ENCODE data around the gene WDR53.
"Not testable (repeated sequence)": the region's sequence is repeated elsewhere in the genome, so short reads cannot be mapped to it uniquely, and the experiment has no call there.

WDR53 gene

DNA sequence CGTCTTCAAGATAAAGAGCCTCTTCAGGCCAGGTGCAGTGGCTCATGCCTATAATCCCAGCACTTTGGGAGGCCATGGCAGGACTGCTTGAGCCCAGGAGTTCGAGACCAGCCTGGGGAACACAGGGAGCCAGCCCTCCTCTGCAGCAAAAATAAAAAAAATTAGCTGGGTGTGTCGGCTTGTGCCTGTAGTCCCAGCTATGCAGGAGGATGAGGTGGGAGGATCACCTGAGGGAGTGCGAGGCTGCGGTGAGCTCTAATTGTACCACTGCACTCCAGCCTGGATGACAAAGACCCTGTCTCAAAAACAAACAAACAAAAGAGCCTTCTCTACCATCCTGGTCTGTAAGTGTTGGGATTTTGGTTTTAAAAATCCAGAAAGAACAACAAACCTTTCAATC is 11.1 kb downstream of the WDR53 start:
- Histone ChIP-seq H3K4me2 (ENCODE audit: low read length) (no peak overlapping the region), H3K9ac (ENCODE audit: low read depth, low read length) (no peak overlapping the region), H3K27me3 (ENCODE audit: control insufficient read depth, insufficient read depth, low read length) (no peaks in the 10 kb centered on the region), H3K36me3 (ENCODE audit: insufficient read depth, low read length) (peaks cover 6% of the 10 kb centered on the region), H3K9me3 (replicated peaks; ENCODE audit: low read length) (no peaks in the 10 kb centered on the region), H3K4me1 (ENCODE audit: control insufficient read depth, insufficient read depth, low read length) (peaks cover 14% of the 10 kb centered on the region), H3K4me3 (ENCODE audit: low read length) (no peak overlapping the region)

DNA sequence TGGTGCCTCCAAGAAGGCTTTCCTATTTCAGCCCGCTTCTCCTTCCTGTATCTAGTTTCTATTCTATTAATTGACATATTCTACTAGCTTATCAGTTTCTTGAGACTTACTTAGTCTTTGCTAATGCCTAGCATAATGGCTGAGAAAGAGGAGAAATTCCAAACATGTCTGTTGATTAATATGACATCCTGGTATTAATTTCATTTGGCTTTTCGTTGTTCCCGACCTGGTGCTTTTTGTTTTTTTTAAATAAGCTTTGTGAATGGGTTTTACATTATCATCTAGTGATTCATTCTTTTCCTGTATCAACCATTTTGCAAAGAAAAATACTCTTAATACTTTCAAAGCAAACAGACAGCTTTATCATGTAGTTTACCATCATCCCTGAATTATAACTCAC is 13.1 kb downstream of the WDR53 start:
- Histone ChIP-seq H3K9ac (ENCODE audit: low read depth, low read length) (no peak overlapping the region), H3K36me3 (ENCODE audit: insufficient read depth, low read length) (no peaks in the 10 kb centered on the region), H3K4me1 (ENCODE audit: control insufficient read depth, insufficient read depth, low read length) (peaks cover 14% of the 10 kb centered on the region), H3K4me2 (ENCODE audit: low read length) (peak overlapping the region; percentile 21), H3K9me3 (replicated peaks; ENCODE audit: low read length) (no peaks in the 10 kb centered on the region), H3K4me3 (ENCODE audit: low read length) (no peak overlapping the region), H3K27me3 (ENCODE audit: control insufficient read depth, insufficient read depth, low read length) (no peaks in the 10 kb centered on the region)

DNA sequence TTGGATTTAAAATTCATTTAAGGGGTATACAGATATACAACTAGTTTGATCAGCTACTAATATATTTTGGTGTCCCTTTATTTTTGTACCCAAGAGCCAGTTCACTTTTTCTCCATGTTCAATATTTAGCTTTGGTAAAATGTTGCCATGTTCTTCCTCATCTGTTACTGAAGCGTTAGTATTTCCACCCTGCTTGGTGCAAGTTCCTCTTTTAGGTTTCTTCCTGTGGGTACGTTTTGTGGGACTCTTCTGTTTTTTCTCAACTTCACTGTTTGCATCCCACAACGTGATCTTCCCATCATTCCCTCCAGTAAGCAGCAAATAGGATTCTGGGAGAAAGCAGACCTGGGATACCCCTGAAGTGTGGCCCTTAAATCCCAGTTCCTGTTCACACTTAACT is 14.1 kb downstream of the WDR53 start:
- no peaks in the 10 kb centered on the region for H3K27me3 ChIP-seq (ENCODE audit: control insufficient read depth, insufficient read depth, low read length)
- H3K4me2 ChIP-seq (ENCODE audit: low read length) = no peak overlapping the region
- H3K4me3 ChIP-seq (ENCODE audit: low read length) = no peak overlapping the region
- H3K9ac ChIP-seq (ENCODE audit: low read depth, low read length) = no peak overlapping the region
- H3K36me3 ChIP-seq (ENCODE audit: insufficient read depth, low read length) = no peaks in the 10 kb centered on the region
- H3K9me3 ChIP-seq (replicated peaks; ENCODE audit: low read length) = no peaks in the 10 kb centered on the region
- peaks cover 14% of the 10 kb centered on the region for H3K4me1 ChIP-seq (ENCODE audit: control insufficient read depth, insufficient read depth, low read length)

DNA sequence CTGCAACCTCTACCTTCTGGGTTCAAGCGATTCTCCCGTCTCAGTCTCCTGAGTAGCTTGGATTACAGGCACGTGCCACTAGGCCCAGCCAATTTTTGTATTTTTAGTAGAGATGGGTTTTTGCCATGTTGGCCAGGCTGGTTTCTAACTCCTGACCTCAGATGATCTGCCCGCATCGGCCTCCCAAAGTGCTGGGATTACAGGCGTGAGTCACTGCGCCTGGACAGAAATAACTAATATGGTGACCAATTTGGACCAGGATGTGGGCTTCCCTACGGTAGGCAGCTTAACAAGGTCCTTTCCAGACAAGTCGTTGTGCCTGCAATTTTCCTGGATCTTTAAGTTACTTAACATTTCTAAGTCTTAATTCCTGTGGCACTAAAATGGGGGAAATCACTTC is 14.8 kb downstream of the WDR53 start:
- Histone ChIP-seq H3K4me1 (ENCODE audit: control insufficient read depth, insufficient read depth, low read length) (peaks cover 14% of the 10 kb centered on the region), H3K4me2 (ENCODE audit: low read length) (no peak overlapping the region), H3K36me3 (ENCODE audit: insufficient read depth, low read length) (no peaks in the 10 kb centered on the region), H3K9me3 (replicated peaks; ENCODE audit: low read length) (no peaks in the 10 kb centered on the region), H3K9ac (ENCODE audit: low read depth, low read length) (no peak overlapping the region), H3K4me3 (ENCODE audit: low read length) (no peak overlapping the region), H3K27me3 (ENCODE audit: control insufficient read depth, insufficient read depth, low read length) (no peaks in the 10 kb centered on the region)

DNA sequence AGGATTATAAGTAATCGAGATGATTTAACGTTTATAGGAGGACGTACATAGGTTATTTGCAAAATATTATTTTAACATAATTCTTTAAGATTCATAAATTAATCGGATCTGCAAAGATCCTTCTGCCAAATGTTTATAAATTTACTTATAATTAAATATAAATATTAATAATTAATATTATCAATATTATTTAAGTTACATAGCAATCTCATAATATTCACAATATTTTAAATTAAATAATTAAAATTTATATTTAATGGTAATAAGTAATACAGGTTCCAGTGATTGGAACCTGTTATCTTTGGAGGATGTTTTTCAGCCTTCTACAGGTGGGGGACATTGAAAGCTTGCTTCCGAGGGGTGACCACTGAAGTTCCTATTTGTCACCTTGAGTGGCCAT is 16.1 kb downstream of the WDR53 start:
- no peak overlapping the region for H3K4me3 ChIP-seq (ENCODE audit: low read length)
- H3K27me3 ChIP-seq (ENCODE audit: control insufficient read depth, insufficient read depth, low read length) = no peaks in the 10 kb centered on the region
- no peaks in the 10 kb centered on the region for H3K36me3 ChIP-seq (ENCODE audit: insufficient read depth, low read length)
- no peaks in the 10 kb centered on the region for H3K9me3 ChIP-seq (replicated peaks; ENCODE audit: low read length)
- no peak overlapping the region for H3K4me2 ChIP-seq (ENCODE audit: low read length)
- peaks cover 14% of the 10 kb centered on the region for H3K4me1 ChIP-seq (ENCODE audit: control insufficient read depth, insufficient read depth, low read length)
- no peak overlapping the region for H3K9ac ChIP-seq (ENCODE audit: low read depth, low read length)

DNA sequence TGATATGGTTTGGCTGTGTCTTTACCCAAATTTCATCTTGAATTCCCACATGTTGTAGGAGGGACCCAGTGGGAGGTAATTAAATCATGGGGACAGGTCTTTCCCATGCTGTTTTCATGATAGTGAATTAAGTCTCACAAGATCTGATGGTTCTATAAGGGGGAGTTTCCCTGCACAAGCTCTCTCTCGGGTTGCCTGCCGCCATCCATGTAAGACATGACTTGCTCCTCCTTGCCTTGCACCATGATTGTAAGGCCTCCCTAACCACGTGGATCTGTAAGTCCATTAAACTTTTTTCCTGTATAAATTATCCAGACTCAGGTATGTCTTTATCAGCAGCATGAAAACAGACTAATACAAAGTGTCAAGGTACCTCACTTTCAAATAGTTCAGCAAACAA is 18.2 kb downstream of the WDR53 start:
- not testable (repeated sequence) for H3K27me3 ChIP-seq (ENCODE audit: control insufficient read depth, insufficient read depth, low read length); H3K36me3 ChIP-seq (ENCODE audit: insufficient read depth, low read length); H3K4me1 ChIP-seq (ENCODE audit: control insufficient read depth, insufficient read depth, low read length); H3K4me2 ChIP-seq (ENCODE audit: low read length); H3K9ac ChIP-seq (ENCODE audit: low read depth, low read length); H3K4me3 ChIP-seq (ENCODE audit: low read length); H3K9me3 ChIP-seq (replicated peaks; ENCODE audit: low read length)

DNA sequence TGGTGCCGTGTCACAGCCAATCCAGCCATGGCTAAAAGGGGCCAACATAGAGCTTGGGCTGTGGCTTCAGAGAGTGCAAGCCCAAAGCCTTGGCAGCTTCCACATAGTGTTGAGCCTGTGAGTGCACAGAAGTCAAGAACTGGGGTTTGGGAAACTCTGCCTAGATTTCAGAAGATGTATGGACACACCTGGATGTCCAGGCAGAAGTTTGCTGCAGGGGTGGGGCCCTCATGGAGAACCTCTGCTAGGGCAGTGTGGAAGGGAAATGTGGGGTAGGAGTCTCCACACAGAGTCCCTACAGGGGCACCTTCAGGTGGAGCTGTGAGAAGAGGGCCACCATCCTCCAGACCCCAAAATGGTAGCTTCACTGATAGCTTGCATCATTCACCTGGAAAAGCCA is 19.0 kb downstream of the WDR53 start:
- H3K4me2 ChIP-seq (ENCODE audit: low read length); H3K4me1 ChIP-seq (ENCODE audit: control insufficient read depth, insufficient read depth, low read length); H3K9me3 ChIP-seq (replicated peaks; ENCODE audit: low read length): not testable (repeated sequence)

DNA sequence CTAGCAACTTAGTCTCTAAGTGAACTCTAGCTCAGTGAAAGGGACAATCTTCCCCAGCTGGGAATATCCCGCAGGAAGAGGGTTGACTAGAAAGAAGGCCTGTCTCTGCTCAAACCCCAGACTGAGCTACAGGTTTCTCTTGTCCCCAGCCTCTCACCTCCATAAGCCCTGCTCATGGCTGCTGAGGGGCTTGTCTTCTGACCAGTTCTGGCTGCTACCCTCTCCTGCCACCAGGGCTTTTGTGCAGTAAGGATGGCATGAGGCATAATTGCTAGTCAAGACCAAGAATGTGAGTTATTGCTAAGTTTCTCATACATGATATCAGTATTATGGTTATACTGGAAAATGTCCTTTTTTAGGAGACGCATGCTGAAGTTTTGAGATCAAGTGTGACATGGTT is 21.3 kb downstream of the WDR53 start:
- Histone ChIP-seq H3K4me2 (ENCODE audit: low read length) (no peak overlapping the region), H3K36me3 (ENCODE audit: insufficient read depth, low read length) (no peaks in the 10 kb centered on the region), H3K9me3 (replicated peaks; ENCODE audit: low read length) (no peaks in the 10 kb centered on the region), H3K4me3 (ENCODE audit: low read length) (no peak overlapping the region), H3K27me3 (ENCODE audit: control insufficient read depth, insufficient read depth, low read length) (peaks cover 2% of the 10 kb centered on the region), H3K9ac (ENCODE audit: low read depth, low read length) (no peak overlapping the region), H3K4me1 (ENCODE audit: control insufficient read depth, insufficient read depth, low read length) (no peaks in the 10 kb centered on the region)

More for the DNA sequence above, 19.0 kb downstream of the WDR53 start:
- H3K36me3 ChIP-seq (ENCODE audit: insufficient read depth, low read length); H3K4me3 ChIP-seq (ENCODE audit: low read length); H3K27me3 ChIP-seq (ENCODE audit: control insufficient read depth, insufficient read depth, low read length); H3K9ac ChIP-seq (ENCODE audit: low read depth, low read length): not testable (repeated sequence)

DNA sequence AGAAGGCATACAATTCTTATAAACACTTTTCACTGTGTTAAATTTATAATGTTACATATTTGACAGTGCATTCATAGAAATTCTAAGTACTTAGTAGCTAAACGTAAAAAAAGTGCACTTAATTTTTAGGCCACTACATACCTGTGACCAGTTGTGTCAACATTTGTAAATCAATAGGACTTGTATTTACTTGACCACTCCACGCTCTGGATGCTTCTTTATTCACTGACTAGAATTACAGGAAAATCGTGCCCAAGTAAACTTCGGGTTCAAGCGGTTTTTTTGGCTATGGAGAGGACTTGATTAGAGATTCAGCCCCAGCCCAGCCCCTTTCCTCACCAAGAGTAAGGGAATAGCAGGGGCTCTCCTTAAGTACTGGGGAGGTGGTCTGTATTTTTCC is 21.8 kb downstream of the WDR53 start:
- Histone ChIP-seq H3K9me3 (replicated peaks; ENCODE audit: low read length) (no peaks in the 10 kb centered on the region), H3K4me2 (ENCODE audit: low read length) (no peak overlapping the region), H3K27me3 (ENCODE audit: control insufficient read depth, insufficient read depth, low read length) (peaks cover 4% of the 10 kb centered on the region), H3K4me1 (ENCODE audit: control insufficient read depth, insufficient read depth, low read length) (no peaks in the 10 kb centered on the region), H3K4me3 (ENCODE audit: low read length) (no peak overlapping the region), H3K36me3 (ENCODE audit: insufficient read depth, low read length) (no peaks in the 10 kb centered on the region), H3K9ac (ENCODE audit: low read depth, low read length) (no peak overlapping the region)

DNA sequence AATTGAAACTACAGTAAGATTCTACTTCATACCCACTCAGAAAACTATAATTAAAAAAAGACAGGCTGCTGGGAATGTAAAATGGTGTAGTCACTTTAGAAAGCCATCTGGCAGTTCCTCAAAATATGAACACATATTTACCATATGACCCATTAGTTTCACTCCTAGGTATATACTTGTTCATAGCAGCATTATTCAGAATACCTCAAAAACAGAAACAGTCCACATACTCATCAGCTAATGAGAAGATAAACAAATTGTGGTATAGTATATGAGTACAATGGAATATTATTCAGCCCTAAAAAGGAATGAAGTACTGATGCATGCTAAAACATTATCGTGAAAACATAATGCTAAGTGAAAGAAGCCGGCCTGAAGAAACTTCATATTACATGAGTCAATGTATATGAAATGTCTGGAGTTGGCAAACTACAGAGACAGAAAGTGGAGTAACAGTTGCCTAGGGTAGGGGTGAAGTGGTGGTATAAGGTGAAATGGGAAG is 23.8 kb downstream of the WDR53 start:
- no peak overlapping the region for H3K4me3 ChIP-seq (ENCODE audit: low read length)
- no peak overlapping the region for H3K4me2 ChIP-seq (ENCODE audit: low read length)
- no peaks in the 10 kb centered on the region for H3K36me3 ChIP-seq (ENCODE audit: insufficient read depth, low read length)
- H3K4me1 ChIP-seq (ENCODE audit: control insufficient read depth, insufficient read depth, low read length) = no peaks in the 10 kb centered on the region
- no peaks in the 10 kb centered on the region for H3K9me3 ChIP-seq (replicated peaks; ENCODE audit: low read length)
- H3K27me3 ChIP-seq (ENCODE audit: control insufficient read depth, insufficient read depth, low read length) = peaks cover 5% of the 10 kb centered on the region
- no peak overlapping the region for H3K9ac ChIP-seq (ENCODE audit: low read depth, low read length)

DNA sequence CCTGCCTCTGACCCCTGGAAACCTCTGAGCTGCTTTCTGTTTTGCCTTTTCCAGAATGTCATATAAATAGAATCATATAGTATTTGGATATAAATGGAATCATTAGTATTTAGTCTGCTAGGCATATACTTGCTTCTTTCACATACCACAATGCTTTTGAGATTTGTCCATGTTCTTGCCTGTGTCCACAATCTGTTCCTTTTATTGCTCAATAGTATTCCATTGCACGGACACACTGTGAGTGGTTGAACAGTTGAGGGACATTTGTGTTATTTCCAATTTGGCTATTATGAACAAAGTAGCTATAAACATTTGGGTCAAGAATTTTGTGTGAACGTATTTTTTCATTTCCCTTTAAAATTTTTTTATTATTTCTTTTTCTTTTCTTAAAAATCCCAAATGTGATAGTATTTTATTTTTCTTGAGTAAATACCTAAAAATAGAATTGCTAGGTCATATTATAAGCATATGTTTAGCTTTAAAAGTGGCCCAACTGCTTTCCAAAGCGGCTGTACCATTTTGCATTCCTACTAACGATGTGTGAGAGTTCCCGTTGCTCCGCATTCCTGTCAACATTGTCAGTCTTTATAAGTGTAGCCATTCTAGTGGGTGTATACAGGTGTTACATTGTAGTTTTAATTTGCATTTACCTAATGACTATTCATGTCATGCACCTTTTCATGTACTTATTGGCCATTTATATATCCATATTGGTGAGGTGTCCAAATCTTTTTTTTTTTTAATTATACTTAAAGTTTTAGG is 26.5 kb downstream of the WDR53 start:
- peaks cover 12% of the 10 kb centered on the region for H3K27me3 ChIP-seq (ENCODE audit: control insufficient read depth, insufficient read depth, low read length)
- no peak overlapping the region for H3K4me3 ChIP-seq (ENCODE audit: low read length)
- no peaks in the 10 kb centered on the region for H3K36me3 ChIP-seq (ENCODE audit: insufficient read depth, low read length)
- no peaks in the 10 kb centered on the region for H3K9me3 ChIP-seq (replicated peaks; ENCODE audit: low read length)
- no peak overlapping the region for H3K4me2 ChIP-seq (ENCODE audit: low read length)
- no peaks in the 10 kb centered on the region for H3K4me1 ChIP-seq (ENCODE audit: control insufficient read depth, insufficient read depth, low read length)
- no peak overlapping the region for H3K9ac ChIP-seq (ENCODE audit: low read depth, low read length)

DNA sequence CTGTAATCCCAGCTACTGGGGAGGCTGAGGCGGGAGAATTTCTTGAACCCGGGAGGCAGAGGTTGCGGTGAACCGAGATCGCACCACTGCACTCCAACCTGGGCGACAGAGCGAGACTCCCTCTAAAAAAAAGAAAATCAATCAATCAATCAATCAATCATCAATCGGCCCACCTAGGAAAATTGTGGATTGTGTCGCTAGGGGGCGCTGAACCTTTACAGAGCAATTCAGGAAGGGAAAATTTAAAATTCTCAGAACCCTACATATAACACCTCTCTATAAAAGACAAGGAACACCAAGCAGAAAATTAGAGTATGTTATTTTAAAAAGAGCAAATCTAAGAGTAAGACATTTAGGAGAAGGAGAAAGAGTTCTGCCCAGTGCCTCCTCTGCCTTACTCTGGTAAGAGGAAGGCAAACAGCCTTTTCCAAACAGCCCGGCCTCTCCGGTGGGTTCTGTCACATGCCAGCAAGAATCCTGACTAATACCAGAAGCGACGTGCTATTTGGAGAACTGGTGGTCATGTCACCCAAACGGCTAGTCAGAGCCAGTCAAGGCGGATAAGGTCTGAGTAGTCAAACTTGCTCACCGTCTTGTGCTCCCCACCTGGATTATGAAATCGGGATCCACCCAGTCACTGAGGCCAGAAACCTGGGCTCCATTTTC is 30.9 kb downstream of the WDR53 start:
- Histone ChIP-seq H3K27me3 (ENCODE audit: control insufficient read depth, insufficient read depth, low read length) (peaks cover 25% of the 10 kb centered on the region), H3K9me3 (replicated peaks; ENCODE audit: low read length) (no peaks in the 10 kb centered on the region), H3K4me2 (ENCODE audit: low read length) (no peak overlapping the region), H3K36me3 (ENCODE audit: insufficient read depth, low read length) (no peaks in the 10 kb centered on the region), H3K9ac (ENCODE audit: low read depth, low read length) (no peak overlapping the region), H3K4me3 (ENCODE audit: low read length) (no peak overlapping the region), H3K4me1 (ENCODE audit: control insufficient read depth, insufficient read depth, low read length) (no peaks in the 10 kb centered on the region)
